Transverse colon (tissue), 4 donors: ENCODE measurements around the gene IL17RD. TPM values are rescaled to one million over a fixed set of nuclear protein-coding genes. Genes with fewer than 3 reads are reported as not detected.

ENCODE experiments used
- DNase-seq: peaks from one replicate; pipeline ENCODE4 v3.0.0-alpha.2; 2019
- H3K27ac ChIP-seq, 4 donors: fragments of 200-600 bp; sonication (generic); 2 replicates each; pipeline ENCODE4 v1.5.1; 2016 to 2018; ENCODE audit warnings: inconsistent platforms in 4 of 4
- H3K27me3 ChIP-seq: fragments of 200-600 bp; sonication (generic); 2 replicates; pipeline ENCODE4 v1.5.1; 2017; ENCODE audit warnings: inconsistent platforms
- H3K36me3 ChIP-seq, 4 donors: fragments of 200-600 bp; sonication (generic); 2 replicates each; pipeline ENCODE4 v1.5.1; 2017 to 2019; ENCODE audit warnings: inconsistent platforms in 4 of 4
- H3K4me1 ChIP-seq, 4 donors: fragments of 200-600 bp; sonication (generic); 2 replicates each; pipeline ENCODE4 v1.5.1; 2017 to 2020; ENCODE audit warnings: inconsistent platforms in 4 of 4
- H3K4me3 ChIP-seq, 4 donors: fragments of 200-600 bp; sonication (generic); 1 replicate in 1 of 4; 2 replicates in 3 of 4; pipeline versions ENCODE4 v1.5.1 to v1.6.1; 2017 to 2019; ENCODE audit warnings: inconsistent platforms in 4 of 4
- H3K9me3 ChIP-seq, 2 donors: fragments of 200-600 bp; sonication (generic); 2 replicates each; pipeline ENCODE4 v1.5.1; 2017 to 2019; ENCODE audit warnings: inconsistent platforms in 2 of 2
- EP300 ChIP-seq: sonication (generic); formaldehyde crosslinking; IDR thresholded peaks from one replicate; pipeline ENCODE4 v1.6.1; 2017; ENCODE audit warnings: antibody characterized with exemption, low read depth
- POLR2A ChIP-seq: fragments of 450-650 bp; IDR thresholded peaks from one replicate; pipeline ENCODE4 v1.6.1; 2016; ENCODE audit warnings: antibody characterized with exemption, mild to moderate bottlenecking, moderate library complexity
- POLR2AphosphoS5 ChIP-seq, 3 donors: sonication (generic); formaldehyde crosslinking; IDR thresholded peaks; one replicate each; pipeline ENCODE4 v1.6.1; 2016; ENCODE audit warnings: antibody characterized with exemption in 3 of 3
- WGBS, 2 donors: methylation state at CpG; one replicate each; pipeline ENCODE4 v1.1.5; 2018; ENCODE audit warnings: low coverage in 1 of 2; 5-methylcytosine and 5-hydroxymethylcytosine counted together
- in situ Hi-C, 4 donors: fragments of 200-750 bp; cut with MboI; loops; one replicate each; pipeline versions ENCODE4 v1.15.0 to v1.15.1; 2017; ENCODE audit warnings: low sequenced_read_pairs in 3 of 4, low pct_ligation_motif_present in 1 of 4, low pct_unique_long_range_greater_than_20kb in 1 of 4
- intact Hi-C: fragments of 100-400 bp; cut with DNase I; formaldehyde crosslinking; loops from one replicate; pipeline ENCODE4 v1.15.1; 2023; ENCODE audit warnings: low total_unique reads
- total RNA-seq, 4 donors: library from RNA; depleted of rRNA; stranded (reverse); fragments of >200 nt; gene quantifications; one replicate each; pipeline ENCODE4 v1.1.0, GENCODE V29; 2016
- TF ChIP-seq, protein P1 (sequence below), 5 experiments: fragments of 200-600 bp in 3 of 5; fragments of 450-650 bp in 2 of 5; sonication (generic) in 3 of 5; IDR thresholded peaks; 1 replicate in 2 of 5; 2 replicates in 3 of 5; pipeline ENCODE4 v1.5.1; 2016 to 2017; ENCODE audit warnings: antibody characterized with exemption in 5 of 5, inconsistent platforms in 3 of 5, mild to moderate bottlenecking in 2 of 5, moderate library complexity in 1 of 5

The IL17RD gene
- total RNA-seq, 4 donors from 2014 or later = 1.9 to 40.4 (median 2.7) TPM

DNA sequence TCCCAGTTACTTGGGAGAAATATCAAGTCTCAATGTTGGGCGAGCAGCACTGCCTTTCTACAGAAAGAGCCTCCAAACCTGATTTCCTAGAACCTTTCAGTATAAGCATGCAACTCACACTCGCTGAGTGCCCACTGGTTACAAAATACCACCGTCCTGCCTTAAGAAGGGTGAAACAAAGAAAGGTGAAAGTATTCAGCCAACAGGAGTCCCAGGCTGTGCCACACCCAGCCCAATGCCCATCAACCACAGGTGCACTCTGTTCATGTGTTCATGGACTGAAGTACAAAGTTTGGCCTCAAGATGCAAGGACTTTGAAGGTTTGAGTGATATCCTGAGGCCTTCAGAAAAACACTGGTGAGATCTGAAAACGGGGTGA lies 34.0 kb downstream of the IL17RD start:
- no peak for DNase-seq
- Histone ChIP-seq H3K36me3 (no peaks in the 10 kb centered on the region), H3K27ac (no peak overlapping the region), H3K4me1 (no peaks in the 10 kb centered on the region), H3K27me3 (no peaks in the 10 kb centered on the region), H3K4me3 (no peak overlapping the region), H3K9me3 (no peaks in the 10 kb centered on the region)
- in situ Hi-C loops = no loop called here
- intact Hi-C loops = no loop called here
- WGBS, 2 donors = 76 to 90% methylated on average over 3 to 4 of the region's 4 CpGs
- no peak for TF ChIP-seq POLR2AphosphoS5 (IDR thresholded peaks at IDR 0.05)

DNA sequence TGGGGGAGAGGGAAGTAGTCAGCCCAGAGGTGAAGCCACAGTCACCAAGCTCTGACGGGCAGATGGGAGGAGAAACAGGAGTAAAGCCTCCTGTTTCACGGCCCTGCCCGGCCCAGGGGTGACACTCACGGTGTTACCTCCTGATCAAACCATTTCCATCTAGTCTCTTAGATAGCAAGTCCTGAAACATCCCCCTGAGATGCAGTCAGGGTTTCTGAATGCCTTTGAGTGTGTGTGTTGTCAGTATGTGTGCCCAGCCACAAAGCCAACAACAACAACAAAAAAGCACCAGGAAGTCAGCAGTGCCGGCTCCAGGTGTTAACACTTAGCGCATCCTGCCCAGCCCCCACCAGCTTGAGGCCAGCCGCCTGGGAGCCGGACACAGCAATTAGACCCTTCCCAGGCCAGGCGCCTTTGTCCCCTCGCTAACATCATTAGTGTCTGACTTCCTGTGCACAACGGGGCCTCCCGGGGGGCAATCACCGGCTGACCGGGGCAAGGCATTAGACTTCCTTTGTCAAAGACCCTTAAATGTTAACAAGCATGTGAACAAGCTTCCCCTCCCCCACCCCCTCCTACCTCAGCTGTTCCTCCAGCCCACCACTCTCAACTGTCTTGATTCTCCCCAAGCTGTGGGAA lies 34.5 kb downstream of the IL17RD start:
- no peaks in the 10 kb centered on the region for H3K9me3 ChIP-seq
- 68% methylated on average over 14 of the region's 14 CpGs; no CpG with 5 or more reads in 1 of the 2 donors for WGBS, 2 donors
- TF ChIP-seq POLR2AphosphoS5 (IDR thresholded peaks at IDR 0.05) = no peak
- TF ChIP-seq, protein P1, sequence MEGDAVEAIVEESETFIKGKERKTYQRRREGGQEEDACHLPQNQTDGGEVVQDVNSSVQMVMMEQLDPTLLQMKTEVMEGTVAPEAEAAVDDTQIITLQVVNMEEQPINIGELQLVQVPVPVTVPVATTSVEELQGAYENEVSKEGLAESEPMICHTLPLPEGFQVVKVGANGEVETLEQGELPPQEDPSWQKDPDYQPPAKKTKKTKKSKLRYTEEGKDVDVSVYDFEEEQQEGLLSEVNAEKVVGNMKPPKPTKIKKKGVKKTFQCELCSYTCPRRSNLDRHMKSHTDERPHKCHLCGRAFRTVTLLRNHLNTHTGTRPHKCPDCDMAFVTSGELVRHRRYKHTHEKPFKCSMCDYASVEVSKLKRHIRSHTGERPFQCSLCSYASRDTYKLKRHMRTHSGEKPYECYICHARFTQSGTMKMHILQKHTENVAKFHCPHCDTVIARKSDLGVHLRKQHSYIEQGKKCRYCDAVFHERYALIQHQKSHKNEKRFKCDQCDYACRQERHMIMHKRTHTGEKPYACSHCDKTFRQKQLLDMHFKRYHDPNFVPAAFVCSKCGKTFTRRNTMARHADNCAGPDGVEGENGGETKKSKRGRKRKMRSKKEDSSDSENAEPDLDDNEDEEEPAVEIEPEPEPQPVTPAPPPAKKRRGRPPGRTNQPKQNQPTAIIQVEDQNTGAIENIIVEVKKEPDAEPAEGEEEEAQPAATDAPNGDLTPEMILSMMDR (IDR thresholded peaks at IDR 0.05) = no peak
- TF ChIP-seq POLR2A = no peak
- TF ChIP-seq EP300 = no peak
- DNase-seq = no peak
- H3K4me3 ChIP-seq = no peak overlapping the region
- in situ Hi-C loops (no loop called here), intact Hi-C loops (no loop called here)
- H3K27ac ChIP-seq = peak overlapping the region in 1 of 4 donors; percentile 82
- no peaks in the 10 kb centered on the region for H3K4me1 ChIP-seq
- H3K36me3 ChIP-seq = no peaks in the 10 kb centered on the region
- H3K27me3 ChIP-seq = no peaks in the 10 kb centered on the region

DNA sequence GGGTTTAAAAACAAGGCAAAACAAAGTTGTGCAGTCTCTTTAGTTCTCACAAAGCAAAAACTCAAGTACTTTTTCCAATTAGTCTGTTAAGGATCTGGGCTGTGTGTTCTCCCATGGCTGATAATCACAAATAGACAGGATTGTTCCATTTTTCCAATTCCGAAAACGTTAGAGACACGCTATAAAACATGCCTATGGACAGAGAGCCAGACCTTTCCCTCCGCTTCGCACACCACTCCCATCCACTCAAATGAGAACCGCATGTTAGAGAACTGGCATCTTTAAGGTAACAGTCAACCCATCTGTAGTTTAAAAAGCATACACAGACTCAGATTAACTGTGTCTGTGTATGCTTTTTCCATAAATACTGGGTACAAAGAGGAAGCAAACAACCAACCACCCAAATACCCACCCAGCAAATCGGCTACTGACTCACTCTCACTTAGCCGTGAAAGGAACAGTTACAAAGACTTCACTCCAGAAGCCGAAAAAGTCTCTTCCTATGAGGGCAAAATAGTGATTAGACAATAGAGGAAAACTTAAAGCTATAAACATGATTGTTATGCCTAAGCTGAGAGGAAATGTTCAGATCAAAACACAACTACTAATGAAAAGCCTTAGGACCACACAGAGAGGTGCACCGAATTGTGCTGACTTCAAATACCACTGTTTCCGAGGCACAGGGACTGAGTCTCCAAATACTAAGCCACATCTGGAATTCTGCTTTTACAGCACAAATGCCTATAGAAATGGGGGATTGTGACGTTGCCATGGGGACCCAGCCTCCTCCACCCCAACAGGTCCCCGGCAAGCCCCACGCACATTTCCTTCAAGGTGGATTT lies 36.1 kb downstream of the IL17RD start:
- Histone ChIP-seq H3K27ac (peak overlapping the region; percentile 14 to 82 (median 47)), H3K9me3 (no peaks in the 10 kb centered on the region), H3K27me3 (no peaks in the 10 kb centered on the region), H3K4me1 (no peaks in the 10 kb centered on the region), H3K4me3 (no peak overlapping the region), H3K36me3 (no peaks in the 10 kb centered on the region)
- in situ Hi-C loops (no loop called here), intact Hi-C loops (no loop called here)
- no peak for DNase-seq
- no peak for TF ChIP-seq EP300
- no peak for TF ChIP-seq POLR2A
- no peak for TF ChIP-seq POLR2AphosphoS5 (IDR thresholded peaks at IDR 0.05)
- TF ChIP-seq, protein P1 (IDR thresholded peaks at IDR 0.05) = no peak
- WGBS, 2 donors = 75% methylated on average over 11 to 14 of the region's 14 CpGs

DNA sequence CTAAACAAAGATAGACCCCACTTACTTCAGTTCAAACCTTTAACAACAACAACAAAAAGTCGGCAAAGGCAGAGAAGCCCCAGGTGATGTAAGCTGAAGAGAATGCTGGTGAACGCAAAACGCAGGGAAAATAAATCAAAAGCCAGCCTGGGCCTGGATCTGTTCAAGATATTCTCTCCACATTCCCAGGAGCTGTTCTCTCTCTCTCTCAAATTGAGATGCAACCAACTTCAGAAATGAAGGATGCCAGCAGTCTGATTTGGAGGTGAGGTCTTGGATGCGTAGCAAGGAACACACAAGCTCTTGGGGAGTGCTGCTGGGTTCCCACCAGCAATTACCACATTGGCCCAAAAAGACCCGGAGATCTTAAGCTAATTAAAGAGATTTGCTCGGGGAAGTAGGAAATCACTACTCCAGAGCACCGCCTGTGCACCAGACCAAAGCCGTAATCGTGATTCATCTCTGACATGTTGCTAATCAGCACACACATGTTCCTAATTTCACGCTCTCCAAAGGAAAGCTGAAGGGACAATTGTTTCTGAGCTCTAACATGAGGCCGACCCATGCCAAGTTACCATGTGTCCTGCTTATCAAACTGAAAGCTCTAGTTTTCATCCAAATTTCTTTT lies 37.1 kb downstream of the IL17RD start:
- peak overlapping the region; percentile 14 to 82 (median 47) for H3K27ac ChIP-seq
- TF ChIP-seq EP300 (no peak), POLR2AphosphoS5 (IDR thresholded peaks at IDR 0.05) (no peak), POLR2A (no peak)
- TF ChIP-seq, protein P1 (IDR thresholded peaks at IDR 0.05) = no peak
- in situ Hi-C loops (no loop called here), intact Hi-C loops (no loop called here)
- no peaks in the 10 kb centered on the region for H3K36me3 ChIP-seq
- no peaks in the 10 kb centered on the region for H3K9me3 ChIP-seq
- no peak overlapping the region for H3K4me3 ChIP-seq
- no peak for DNase-seq
- no peaks in the 10 kb centered on the region for H3K4me1 ChIP-seq
- WGBS, 2 donors = 60 to 93% methylated on average over 3 to 11 of the region's 11 CpGs
- no peaks in the 10 kb centered on the region for H3K27me3 ChIP-seq
